Measurements from ENCODE around the gene SCUBE1.
A peak's percentile ranks its signal among the peaks of the same experiment; 100 is the strongest.

The SCUBE1 gene

DNA sequence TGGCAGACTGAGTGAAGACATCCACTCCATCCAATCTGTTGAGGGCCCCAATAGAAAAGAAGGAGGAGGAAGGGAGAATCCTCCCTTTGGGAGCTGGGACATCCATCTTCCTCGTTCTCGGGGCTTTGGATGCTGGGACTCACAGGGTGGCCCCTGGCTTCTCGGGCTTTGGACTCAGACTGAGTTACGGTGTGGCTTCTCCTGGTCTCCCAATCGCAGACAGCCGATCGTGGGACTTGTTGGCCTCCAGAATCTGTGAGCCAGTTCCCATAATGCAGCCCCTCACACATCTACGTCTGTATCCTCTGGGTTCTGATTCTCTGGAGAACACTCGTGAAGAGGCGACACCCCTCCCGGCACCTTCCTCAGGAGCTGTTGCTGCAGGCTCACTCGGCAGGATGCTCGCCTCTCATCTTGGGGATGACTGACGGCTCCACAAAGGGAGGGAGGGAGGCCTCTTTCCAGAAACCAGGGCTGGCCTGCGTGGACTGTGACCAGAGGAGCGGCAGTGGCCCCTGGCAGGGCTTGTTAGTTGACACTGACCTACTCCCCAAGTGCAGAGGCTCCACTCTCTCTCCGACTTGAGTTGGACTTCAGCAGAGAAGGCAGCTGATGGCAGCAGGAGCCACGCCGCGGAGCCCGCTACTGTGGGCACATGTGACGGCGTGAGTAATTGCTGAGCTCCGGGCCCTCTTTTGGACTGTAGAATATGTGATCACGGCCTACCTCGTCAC is 141.5 kb downstream of the SCUBE1 start:
- no peak for DNase-seq (ENCODE audit: low spot score)

DNA sequence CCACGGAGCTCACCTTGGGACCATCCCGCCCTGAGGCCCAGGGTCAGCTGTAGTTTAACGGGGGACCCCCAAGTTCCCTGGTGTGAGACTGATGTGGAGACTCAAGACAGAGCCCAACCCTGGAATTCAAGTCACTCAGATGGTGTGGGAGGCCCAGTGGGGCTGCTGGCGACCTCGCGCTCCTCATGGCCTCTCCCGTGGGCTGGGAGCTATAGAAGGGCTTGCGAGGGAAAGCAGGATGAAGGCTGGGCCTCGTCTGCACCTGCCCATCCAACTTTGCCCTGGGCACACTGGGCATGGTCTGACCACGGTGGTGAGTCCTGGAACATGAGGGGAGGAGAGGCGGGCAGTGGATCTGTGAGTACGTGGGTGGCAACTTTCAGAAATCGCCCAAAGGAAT is 142.6 kb downstream of the SCUBE1 start:
- no peak for DNase-seq (ENCODE audit: low spot score)

GRCh38 chr22:43200031-43200430 is 143.1 kb downstream of the SCUBE1 start:
- DNase-seq (ENCODE audit: low spot score): no peak

GRCh38 chr22:43199541-43199940 is 143.6 kb downstream of the SCUBE1 start:
- no peak for DNase-seq (ENCODE audit: low spot score)

GRCh38 chr22:43198936-43199335 is 144.2 kb downstream of the SCUBE1 start:
- no peak for DNase-seq (ENCODE audit: low spot score)

GRCh38 chr22:43198126-43198525 is 145.0 kb downstream of the SCUBE1 start:
- DNase-seq (ENCODE audit: low spot score): no peak

DNA sequence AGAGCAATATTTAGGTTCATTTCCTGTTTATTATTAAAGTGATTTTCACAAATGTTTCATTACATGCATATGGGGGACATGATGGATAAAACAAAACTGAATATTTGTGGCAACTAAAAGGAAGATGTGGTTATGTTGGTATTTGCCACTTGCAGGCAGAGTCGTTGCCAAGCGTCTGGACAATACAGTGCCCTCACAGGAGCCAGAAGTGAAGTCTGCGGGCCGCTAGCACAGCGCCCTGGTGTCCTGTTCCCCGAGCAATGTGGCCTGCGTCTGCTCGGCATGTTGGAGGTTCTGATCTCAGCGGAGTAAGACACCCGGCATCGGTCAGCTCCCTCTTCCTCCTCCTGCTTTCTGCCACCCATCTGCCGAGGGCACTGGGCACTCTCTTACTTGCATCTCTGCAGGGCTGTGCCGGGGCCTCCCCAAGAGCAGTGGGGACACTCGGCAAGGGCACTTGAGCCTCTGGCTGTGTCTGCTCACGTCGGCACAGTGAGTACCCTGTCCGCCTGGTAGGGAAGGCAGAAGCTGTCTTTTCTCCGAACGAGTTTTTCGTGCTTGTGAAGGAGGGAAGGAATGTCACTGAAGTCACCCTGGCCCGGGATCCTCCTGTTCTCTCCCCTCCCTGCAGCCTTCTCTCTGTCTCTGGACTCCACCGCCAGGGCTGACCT is 145.8 kb downstream of the SCUBE1 start:
- no peak for DNase-seq (ENCODE audit: low spot score)

GRCh38 chr22:43191831-43192230 is 151.3 kb downstream of the SCUBE1 start:
- no peak for DNase-seq (ENCODE audit: low spot score)

DNA sequence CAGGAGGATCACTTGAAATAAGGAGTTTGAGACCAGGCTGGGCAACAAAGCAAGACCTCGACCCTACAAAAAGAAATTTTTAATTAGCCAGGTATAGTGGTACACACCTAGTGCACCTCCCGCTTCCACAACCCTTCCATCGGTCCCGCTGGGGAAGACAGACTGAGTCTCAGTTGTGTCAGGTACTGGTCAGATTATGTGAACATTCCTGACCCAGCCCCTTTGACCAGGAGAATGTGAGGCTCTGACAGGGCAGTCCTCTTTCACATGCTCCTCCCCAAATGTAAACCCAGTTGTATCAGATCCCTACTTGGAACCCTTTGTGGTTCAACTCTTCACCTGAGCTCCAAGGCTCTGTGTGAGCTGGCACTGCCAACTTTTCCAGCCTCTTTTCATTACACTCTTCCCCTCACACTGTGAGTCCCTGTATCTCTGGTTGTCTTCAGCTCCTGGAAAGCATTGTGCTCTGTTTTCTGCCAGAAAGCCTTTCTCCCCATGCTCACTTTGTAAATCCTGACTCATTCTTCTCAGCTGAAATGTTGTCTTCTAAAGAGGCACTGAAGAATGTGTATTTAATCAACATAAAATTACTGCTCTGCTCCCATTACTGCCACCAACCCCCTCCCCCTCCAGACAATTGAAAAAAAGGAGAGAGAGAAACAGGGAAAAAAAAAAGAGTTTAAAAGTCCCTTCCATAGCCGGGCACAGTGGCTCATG is 154.2 kb downstream of the SCUBE1 start:
- DNase-seq (ENCODE audit: low spot score): no peak

- peak; percentile 95 for DNase-seq (ENCODE audit: low spot score)
These were observed 155.7 kb downstream of the SCUBE1 start for GRCh38 chr22:43187171-43188099.

GRCh38 chr22:43186272-43187170 is 156.7 kb downstream of the SCUBE1 start, which contains the start of gene TTLL12:
TSS of gene TTLL12 (minus strand) at chr22:43187134. CDS start at chr22:43187069, 65 bp downstream.
- DNase-seq (ENCODE audit: low spot score): peak; percentile 45

- peak; percentile 42 for DNase-seq (ENCODE audit: low spot score)
These were observed 157.3 kb downstream of the SCUBE1 start for GRCh38 chr22:43185860-43186261.

- no peak for DNase-seq (ENCODE audit: low spot score)
These were observed 159.5 kb downstream of the SCUBE1 start for GRCh38 chr22:43183496-43184277.

GRCh38 chr22:43182726-43183125 is 160.4 kb downstream of the SCUBE1 start:
- DNase-seq (ENCODE audit: low spot score): no peak

DNA sequence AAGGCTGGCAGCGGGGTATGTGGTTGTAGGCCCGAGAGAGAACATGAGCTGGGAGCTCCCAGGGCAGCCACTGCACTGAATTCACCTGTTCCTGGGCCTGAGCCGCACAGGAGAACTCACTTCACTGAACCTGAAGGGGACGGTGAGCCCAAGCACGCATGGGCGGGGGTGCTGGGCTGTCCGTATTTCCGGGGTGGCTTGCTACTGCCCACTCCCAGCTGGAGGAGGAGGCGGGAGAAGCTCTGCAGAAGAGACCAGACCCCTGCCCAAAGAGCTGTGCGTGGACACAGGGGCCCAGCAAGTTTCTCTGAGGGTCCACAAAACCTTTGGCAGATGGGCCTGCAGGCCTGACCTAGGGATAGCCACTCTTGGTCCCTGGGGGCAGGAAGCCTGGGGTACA is 161.1 kb downstream of the SCUBE1 start:
- DNase-seq (ENCODE audit: low spot score): no peak

- DNase-seq (ENCODE audit: low spot score): no peak
These were observed 161.7 kb downstream of the SCUBE1 start for GRCh38 chr22:43181321-43182076.

DNA sequence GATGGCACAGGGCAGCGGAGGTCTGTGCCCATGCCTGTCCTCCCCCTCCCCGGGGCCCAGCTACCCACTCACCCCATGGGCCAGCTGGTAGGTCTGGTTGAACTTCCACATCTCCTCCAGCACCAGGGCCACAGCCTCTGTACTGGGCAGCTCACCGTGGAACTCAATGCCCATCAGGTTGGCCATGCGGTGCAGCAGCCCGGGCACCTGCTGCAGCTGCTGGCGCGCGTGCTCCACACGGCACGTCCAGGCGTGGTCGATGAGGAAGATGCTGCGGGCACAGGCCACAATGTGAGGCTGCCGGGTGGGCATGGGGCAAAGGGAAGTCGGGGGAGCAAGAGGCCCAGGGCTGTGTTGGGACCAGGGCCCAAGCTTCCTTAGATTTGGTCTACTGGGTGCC is 162.5 kb downstream of the SCUBE1 start:
- no peak for DNase-seq (ENCODE audit: low spot score)

GRCh38 chr22:43179911-43180195 is 163.3 kb downstream of the SCUBE1 start:
- no peak for DNase-seq (ENCODE audit: low spot score)
